ENCODE results near the gene TTYH3. TPM values are rescaled to one million over a fixed set of nuclear protein-coding genes. Genes with fewer than 3 reads are reported as not detected.

Gene TTYH3
- polyA plus RNA-seq, 1 donor (not counting 4 experiments of a cell fraction or from before 2014, with no cell fraction given): 8.5 TPM

GRCh38 chr7:2635810-2636701 is 4.3 kb downstream of the TTYH3 start:
- H4K20me1 ChIP-seq (ENCODE audit: control insufficient read depth, extremely low read depth, insufficient read depth, low read length): peaks cover 13% of the 10 kb centered on the region
- DNase-seq (ENCODE audit: low read depth, low spot score) (no peak), FAIRE-seq (no peak)
- H3K9me3 ChIP-seq (ENCODE audit: control insufficient read depth, low read depth, low read length): no peaks in the 10 kb centered on the region
- H3K4me1 ChIP-seq (ENCODE audit: control insufficient read depth, extremely low read depth, insufficient read depth, low read length): peaks cover 24% of the 10 kb centered on the region
- no peak overlapping the region for H3K4me2 ChIP-seq (ENCODE audit: control insufficient read depth, extremely low read depth, insufficient read depth, low read depth, low read length)
- H3K27ac ChIP-seq (ENCODE audit: control insufficient read depth, insufficient read depth, low read length): no peak overlapping the region
- no peak overlapping the region for H2AFZ ChIP-seq (ENCODE audit: control insufficient read depth, low read length)
- H3K9ac ChIP-seq (ENCODE audit: control insufficient read depth, extremely low read depth, insufficient read depth, low read length): no peak overlapping the region
- no peak for TF ChIP-seq EZH2 (IDR thresholded peaks at IDR 0.05; ENCODE audit: low read length)
- no peak for TF ChIP-seq CTCF (optimal IDR thresholded peaks at IDR 0.05 in 1 of 3, IDR thresholded peaks at IDR 0.05 in 1 of 3, conservative IDR thresholded peaks at IDR 0.05 in 1 of 3; ENCODE audit: extremely low read depth in 1 of 3, insufficient read depth in 2 of 3, low read length in 3 of 3)
- H3K79me2 ChIP-seq (ENCODE audit: control insufficient read depth, insufficient read depth, low read length): peaks cover 76% of the 10 kb centered on the region
- H3K27me3 ChIP-seq (ENCODE audit: control insufficient read depth, extremely low read depth, insufficient read depth, low read length): no peaks in the 10 kb centered on the region
- no peak overlapping the region for H3K4me3 ChIP-seq (ENCODE audit: control insufficient read depth in 2 of 3, extremely low read depth in 1 of 3, insufficient read depth in 2 of 3, low read depth in 1 of 3, low read length in 3 of 3)
- dilution Hi-C loops (cut with MboI; ENCODE audit: extremely low pct_ligation_motif_present, low sequenced_read_pairs): no loop called here
- H3K9me1 ChIP-seq (ENCODE audit: control insufficient read depth, extremely low read depth, insufficient read depth, low read length): peaks cover 5% of the 10 kb centered on the region
- H3K36me3 ChIP-seq (ENCODE audit: control insufficient read depth in 2 of 2, extremely low read depth in 1 of 2, insufficient read depth in 2 of 2, low read length in 2 of 2): peaks cover 2 to 3% of the 10 kb centered on the region in 2 experiments

- TF ChIP-seq EZH2 (IDR thresholded peaks at IDR 0.05; ENCODE audit: low read length) (no peak), CTCF (optimal IDR thresholded peaks at IDR 0.05 in 1 of 3, IDR thresholded peaks at IDR 0.05 in 1 of 3, conservative IDR thresholded peaks at IDR 0.05 in 1 of 3; ENCODE audit: extremely low read depth in 1 of 3, insufficient read depth in 2 of 3, low read length in 3 of 3) (no peak)
- dilution Hi-C loops (cut with MboI; ENCODE audit: extremely low pct_ligation_motif_present, low sequenced_read_pairs): no loop called here
- Histone ChIP-seq H3K4me3 (ENCODE audit: control insufficient read depth in 2 of 3, extremely low read depth in 1 of 3, insufficient read depth in 2 of 3, low read depth in 1 of 3, low read length in 3 of 3) (no peak overlapping the region), H4K20me1 (ENCODE audit: control insufficient read depth, extremely low read depth, insufficient read depth, low read length) (peaks cover 13% of the 10 kb centered on the region), H3K27me3 (ENCODE audit: control insufficient read depth, extremely low read depth, insufficient read depth, low read length) (no peaks in the 10 kb centered on the region), H3K27ac (ENCODE audit: control insufficient read depth, insufficient read depth, low read length) (no peak overlapping the region), H3K9me1 (ENCODE audit: control insufficient read depth, extremely low read depth, insufficient read depth, low read length) (peaks cover 5% of the 10 kb centered on the region), H3K36me3 (ENCODE audit: control insufficient read depth in 2 of 2, extremely low read depth in 1 of 2, insufficient read depth in 2 of 2, low read length in 2 of 2) (peaks cover 2 to 3% of the 10 kb centered on the region in 2 experiments), H3K4me2 (ENCODE audit: control insufficient read depth, extremely low read depth, insufficient read depth, low read depth, low read length) (no peak overlapping the region), H3K9me3 (ENCODE audit: control insufficient read depth, low read depth, low read length) (no peaks in the 10 kb centered on the region), H2AFZ (ENCODE audit: control insufficient read depth, low read length) (no peak overlapping the region), H3K4me1 (ENCODE audit: control insufficient read depth, extremely low read depth, insufficient read depth, low read length) (peaks cover 29% of the 10 kb centered on the region), H3K79me2 (ENCODE audit: control insufficient read depth, insufficient read depth, low read length) (peaks cover 74% of the 10 kb centered on the region), H3K9ac (ENCODE audit: control insufficient read depth, extremely low read depth, insufficient read depth, low read length) (no peak overlapping the region)
- DNase-seq (ENCODE audit: low read depth, low spot score) (no peak), FAIRE-seq (no peak)
These were observed 5.3 kb downstream of the TTYH3 start for GRCh38 chr7:2637066-2637471.
